IPS DF 6.9 (cell line): ENCODE results near the gene PODXL2.

Source experiments
- DNase-seq: peaks from one replicate; pipeline ENCODE4 v3.0.0-alpha.2; 2013; ENCODE audit warnings: low read depth, low spot score
- H3K27ac ChIP-seq: one replicate; pipeline ENCODE4 v1.5.1; 2013; ENCODE audit warnings: low read length, control low read depth
- H3K27me3 ChIP-seq: 2 replicates; pipeline ENCODE4 v1.6.1; 2013; ENCODE audit warnings: mild to moderate bottlenecking, low read length; ENCODE audit not compliant: control insufficient read depth, insufficient read depth
- H3K36me3 ChIP-seq: 2 replicates; pipeline ENCODE4 v1.6.1; 2013; ENCODE audit warnings: low read length; ENCODE audit not compliant: control insufficient read depth, insufficient read depth
- H3K4me1 ChIP-seq: 2 replicates; pipeline ENCODE4 v1.6.1; 2013; ENCODE audit warnings: low read length; ENCODE audit not compliant: control insufficient read depth, insufficient read depth
- H3K4me3 ChIP-seq: 2 replicates; pipeline ENCODE4 v1.5.1; 2013; ENCODE audit warnings: mild to moderate bottlenecking, low read length
- H3K9me3 ChIP-seq: 2 replicates; pipeline ENCODE4 v1.6.1; 2013; ENCODE audit warnings: low read length, inconsistent platforms; ENCODE audit not compliant: control insufficient read depth, insufficient read depth
- WGBS: extraction: QIAGEN DNeasy Blood & Tissue Kit; methylation state at CpG from one replicate; pipeline ENCODE4 v1.1.7; 2013; ENCODE audit warnings: mixed read lengths, missing lambda C conversion rate; ENCODE audit not compliant: insufficient read length, insufficient coverage; 5-methylcytosine and 5-hydroxymethylcytosine counted together

PODXL2 gene

GRCh38 chr3:127616836-127617605, 12.0 kb upstream of the PODXL2 start:
- Histone ChIP-seq H3K4me3 (no peak overlapping the region), H3K27me3 (no peaks in the 10 kb centered on the region), H3K36me3 (peaks cover 71% of the 10 kb centered on the region), H3K4me1 (no peaks in the 10 kb centered on the region), H3K9me3 (no peaks in the 10 kb centered on the region), H3K27ac (no peak overlapping the region)
- WGBS: no CpG with 5 or more reads among the region's 26 CpGs
- no peak for DNase-seq

- H3K27ac ChIP-seq: no peak overlapping the region
- no CpG with 5 or more reads among the region's 11 CpGs for WGBS
- no peak for DNase-seq
- no peak overlapping the region for H3K4me3 ChIP-seq
- no peaks in the 10 kb centered on the region for H3K27me3 ChIP-seq
- H3K4me1 ChIP-seq: no peaks in the 10 kb centered on the region
- peaks cover 62% of the 10 kb centered on the region for H3K36me3 ChIP-seq
- no peaks in the 10 kb centered on the region for H3K9me3 ChIP-seq
Measured at GRCh38 chr3:127618891-127619290, 10.1 kb upstream of the PODXL2 start.

- no peak for DNase-seq
- no peaks in the 10 kb centered on the region for H3K4me1 ChIP-seq
- WGBS: no CpG with 5 or more reads among the region's 32 CpGs
- no peaks in the 10 kb centered on the region for H3K27me3 ChIP-seq
- no peak overlapping the region for H3K4me3 ChIP-seq
- no peak overlapping the region for H3K27ac ChIP-seq
- H3K9me3 ChIP-seq: no peaks in the 10 kb centered on the region
- H3K36me3 ChIP-seq: peaks cover 52% of the 10 kb centered on the region
Measured at GRCh38 chr3:127620637-127621375, 8.2 kb upstream of the PODXL2 start.

- H3K9me3 ChIP-seq: no peaks in the 10 kb centered on the region
- no peak for DNase-seq
- H3K4me1 ChIP-seq: no peaks in the 10 kb centered on the region
- no CpG with 5 or more reads among the region's 11 CpGs for WGBS
- H3K4me3 ChIP-seq: no peak overlapping the region
- H3K36me3 ChIP-seq: peaks cover 43% of the 10 kb centered on the region
- H3K27me3 ChIP-seq: no peaks in the 10 kb centered on the region
- no peak overlapping the region for H3K27ac ChIP-seq
Measured at GRCh38 chr3:127622031-127622430, 7.0 kb upstream of the PODXL2 start.

- WGBS: no CpG with 5 or more reads among the region's 8 CpGs
Measured at GRCh38 chr3:127622772-127623576, 6.0 kb upstream of the PODXL2 start.

GRCh38 chr3:127624063-127624462, 4.9 kb upstream of the PODXL2 start:
- no CpG with 5 or more reads among the region's 5 CpGs for WGBS
- Histone ChIP-seq H3K36me3 (peaks cover 23% of the 10 kb centered on the region), H3K4me3 (no peak overlapping the region), H3K9me3 (no peaks in the 10 kb centered on the region), H3K27ac (no peak overlapping the region), H3K4me1 (no peaks in the 10 kb centered on the region), H3K27me3 (peaks cover 10% of the 10 kb centered on the region)
- DNase-seq: no peak

More at GRCh38 chr3:127622772-127623576, 6.0 kb upstream of the PODXL2 start:
- Histone ChIP-seq H3K36me3 (peaks cover 34% of the 10 kb centered on the region), H3K27me3 (peaks cover 2% of the 10 kb centered on the region; the same call in 1 of the 2 replicates), H3K27ac (no peak overlapping the region), H3K9me3 (no peaks in the 10 kb centered on the region), H3K4me3 (no peak overlapping the region), H3K4me1 (no peaks in the 10 kb centered on the region)
- no peak for DNase-seq

GRCh38 chr3:127625821-127626220, 3.2 kb upstream of the PODXL2 start:
- no peak overlapping the region for H3K4me3 ChIP-seq
- WGBS: no CpG with 5 or more reads among the region's 2 CpGs
- DNase-seq: no peak

GRCh38 chr3:127628426-127628787, 578 bp upstream of the PODXL2 start:
- no CpG with 5 or more reads among the region's 4 CpGs for WGBS
- Histone ChIP-seq H3K27ac (no peak overlapping the region), H3K9me3 (no peaks in the 10 kb centered on the region), H3K4me3 (no peak overlapping the region), H3K27me3 (peaks cover 10% of the 10 kb centered on the region), H3K4me1 (peaks cover 7% of the 10 kb centered on the region), H3K36me3 (no peaks in the 10 kb centered on the region; the same call in 1 of the 2 replicates)
- DNase-seq: no peak

More at GRCh38 chr3:127625821-127626220, 3.2 kb upstream of the PODXL2 start:
- Histone ChIP-seq H3K4me1 (peaks cover 7% of the 10 kb centered on the region), H3K27me3 (peaks cover 10% of the 10 kb centered on the region), H3K9me3 (no peaks in the 10 kb centered on the region), H3K36me3 (peaks cover 14% of the 10 kb centered on the region), H3K27ac (no peak overlapping the region)

- no CpG with 5 or more reads among the region's 65 CpGs for WGBS
Measured at GRCh38 chr3:127629467-127630403, 750 bp downstream of the PODXL2 start.

More at GRCh38 chr3:127629467-127630403, 750 bp downstream of the PODXL2 start:
- Histone ChIP-seq H3K27me3 (peaks cover 10% of the 10 kb centered on the region), H3K9me3 (no peaks in the 10 kb centered on the region), H3K36me3 (no peaks in the 10 kb centered on the region; the same call in 1 of the 2 replicates), H3K4me3 (peak overlapping the region; percentile 49; the same call in 1 of the 2 replicates), H3K27ac (no peak overlapping the region), H3K4me1 (peaks cover 7% of the 10 kb centered on the region)
- DNase-seq: no peak
